Skeletal muscle tissue (tissue), 4 donors: ENCODE data around the gene METAP1D. TPM values are rescaled to one million over a fixed set of nuclear protein-coding genes. Genes with fewer than 3 reads are reported as not detected.

ENCODE experiments used
- H3K27ac ChIP-seq: one replicate; pipeline ENCODE4 v1.7.0; 2013; ENCODE audit warnings: mild to moderate bottlenecking, low read depth, low read length, inconsistent platforms
- H3K27me3 ChIP-seq, 3 donors: one replicate each; pipeline ENCODE4 v1.7.0; 2013; ENCODE audit warnings: low read length in 3 of 3; ENCODE audit not compliant: control insufficient read depth in 3 of 3, insufficient read depth in 3 of 3
- H3K36me3 ChIP-seq, 3 donors: one replicate each; pipeline ENCODE4 v1.7.0; 2013; ENCODE audit warnings: low read length in 3 of 3; ENCODE audit not compliant: control insufficient read depth in 3 of 3, insufficient read depth in 3 of 3
- H3K4me1 ChIP-seq, 3 donors: one replicate each; pipeline ENCODE4 v1.7.0; 2013; ENCODE audit warnings: low read length in 3 of 3, mild to moderate bottlenecking in 3 of 3; ENCODE audit not compliant: control insufficient read depth in 3 of 3, insufficient read depth in 3 of 3
- H3K4me3 ChIP-seq, 3 donors: one replicate each; pipeline ENCODE4 v1.7.0; 2013; ENCODE audit warnings: low read length in 3 of 3
- H3K9ac ChIP-seq, 3 donors: one replicate each; pipeline ENCODE4 v1.7.0; 2013; ENCODE audit warnings: low read length in 3 of 3, mild to moderate bottlenecking in 3 of 3, moderate library complexity in 2 of 3, low read depth in 1 of 3
- H3K9me3 ChIP-seq, 3 donors: one replicate each; pipeline ENCODE4 v1.7.0; 2013; ENCODE audit warnings: low read length in 3 of 3; ENCODE audit not compliant: control insufficient read depth in 3 of 3
- total RNA-seq: library from RNA; depleted of rRNA; stranded (reverse); fragments of >200 nt; gene quantifications from one replicate; pipeline ENCODE4 v1.2.3, GENCODE V29; 2014
- donor health status: Osteomylitis.

METAP1D gene
- total RNA-seq, 1 donor from 2014 or later: 8.9 TPM

- Histone ChIP-seq H3K27me3 (peaks cover 97 to 98% (median 97%) of the 10 kb centered on the region in 3 donors), H3K36me3 (no peaks in the 10 kb centered on the region), H3K9me3 (no peaks in the 10 kb centered on the region), H3K4me3 (no peak overlapping the region), H3K9ac (no peak overlapping the region), H3K4me1 (peaks cover 24 to 29% (median 28%) of the 10 kb centered on the region in 3 donors), H3K27ac (no peak overlapping the region)
Measured at GRCh38 chr2:172089005-172089504, 89.3 kb downstream of the METAP1D start.

- Histone ChIP-seq H3K9me3 (no peaks in the 10 kb centered on the region), H3K27me3 (peaks cover 96 to 98% (median 97%) of the 10 kb centered on the region in 3 donors), H3K27ac (no peak overlapping the region), H3K4me3 (no peak overlapping the region), H3K9ac (no peak overlapping the region), H3K4me1 (peaks cover 19 to 24% (median 23%) of the 10 kb centered on the region in 3 donors), H3K36me3 (no peaks in the 10 kb centered on the region)
Measured at GRCh38 chr2:172089633-172090032, 89.9 kb downstream of the METAP1D start.

GRCh38 chr2:172090044-172090961 lies 90.5 kb downstream of the METAP1D start:
- H3K4me3 ChIP-seq: no peak overlapping the region
- H3K27me3 ChIP-seq: peaks cover 96 to 98% (median 97%) of the 10 kb centered on the region in 3 donors
- H3K36me3 ChIP-seq: no peaks in the 10 kb centered on the region

GRCh38 chr2:172091000-172091641 lies 91.4 kb downstream of the METAP1D start:
- peaks cover 95 to 98% (median 97%) of the 10 kb centered on the region in 3 donors for H3K27me3 ChIP-seq

More at GRCh38 chr2:172090044-172090961, 90.5 kb downstream of the METAP1D start:
- no peak overlapping the region for H3K27ac ChIP-seq
- H3K9me3 ChIP-seq: no peaks in the 10 kb centered on the region
- H3K9ac ChIP-seq: no peak overlapping the region
- H3K4me1 ChIP-seq: peaks cover 18 to 25% (median 25%) of the 10 kb centered on the region in 3 donors

GRCh38 chr2:172091761-172092566 lies 92.2 kb downstream of the METAP1D start:
- Histone ChIP-seq H3K9ac (no peak overlapping the region), H3K4me3 (no peak overlapping the region), H3K4me1 (peaks cover 15 to 26% (median 26%) of the 10 kb centered on the region in 3 donors), H3K27ac (no peak overlapping the region), H3K27me3 (peaks cover 95 to 98% (median 97%) of the 10 kb centered on the region in 3 donors), H3K36me3 (no peaks in the 10 kb centered on the region), H3K9me3 (no peaks in the 10 kb centered on the region)

More at GRCh38 chr2:172091000-172091641, 91.4 kb downstream of the METAP1D start:
- Histone ChIP-seq H3K27ac (no peak overlapping the region), H3K4me3 (no peak overlapping the region), H3K4me1 (peaks cover 17 to 27% (median 25%) of the 10 kb centered on the region in 3 donors), H3K9me3 (no peaks in the 10 kb centered on the region), H3K36me3 (no peaks in the 10 kb centered on the region), H3K9ac (no peak overlapping the region)

DNA sequence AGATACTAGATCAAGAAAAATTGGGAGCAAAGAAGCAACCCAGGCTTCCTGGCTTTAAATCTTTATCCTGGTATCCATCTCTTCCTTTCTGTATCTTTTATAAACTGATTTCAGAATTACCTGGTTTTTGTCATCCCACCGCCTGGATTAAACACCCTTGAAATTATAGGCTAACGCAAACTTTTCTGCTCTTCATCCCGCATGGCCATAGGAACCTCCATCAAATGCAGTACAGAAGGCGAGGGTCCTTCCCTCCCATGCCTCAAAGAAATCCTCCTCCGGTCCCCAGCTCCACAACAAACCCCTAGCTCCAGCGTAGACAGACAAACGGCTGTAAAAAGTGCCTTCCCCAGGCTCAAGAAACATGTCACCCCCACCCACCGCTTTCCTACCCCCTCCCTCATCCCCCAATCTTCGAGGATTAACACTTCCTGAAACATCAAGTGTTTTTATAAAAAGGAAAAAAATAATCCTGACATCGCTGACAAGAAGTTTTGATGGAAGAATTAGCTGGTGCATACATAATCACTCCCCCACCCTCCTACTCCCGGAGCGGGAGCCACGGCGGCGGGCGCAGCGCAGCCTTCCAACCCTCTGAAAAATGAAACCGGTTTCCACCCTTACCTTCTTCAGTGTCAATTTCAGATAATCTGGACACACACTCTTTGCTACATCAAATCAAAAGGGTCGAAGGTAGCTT lies 93.1 kb downstream of the METAP1D start:
- Histone ChIP-seq H3K27me3 (peaks cover 95 to 98% (median 97%) of the 10 kb centered on the region in 3 donors), H3K9ac (no peak overlapping the region), H3K4me3 (no peak overlapping the region), H3K9me3 (no peaks in the 10 kb centered on the region), H3K27ac (no peak overlapping the region), H3K4me1 (peaks cover 19 to 32% (median 27%) of the 10 kb centered on the region in 3 donors), H3K36me3 (no peaks in the 10 kb centered on the region)

GRCh38 chr2:172093416-172094293 lies 93.9 kb downstream of the METAP1D start:
- no peaks in the 10 kb centered on the region for H3K36me3 ChIP-seq
- H3K4me3 ChIP-seq: no peak overlapping the region
- no peak overlapping the region for H3K9ac ChIP-seq
- H3K27ac ChIP-seq: no peak overlapping the region
- no peaks in the 10 kb centered on the region for H3K9me3 ChIP-seq
- H3K4me1 ChIP-seq: peaks cover 20 to 36% (median 28%) of the 10 kb centered on the region in 3 donors
- H3K27me3 ChIP-seq: peaks cover 95 to 98% (median 97%) of the 10 kb centered on the region in 3 donors

DNA sequence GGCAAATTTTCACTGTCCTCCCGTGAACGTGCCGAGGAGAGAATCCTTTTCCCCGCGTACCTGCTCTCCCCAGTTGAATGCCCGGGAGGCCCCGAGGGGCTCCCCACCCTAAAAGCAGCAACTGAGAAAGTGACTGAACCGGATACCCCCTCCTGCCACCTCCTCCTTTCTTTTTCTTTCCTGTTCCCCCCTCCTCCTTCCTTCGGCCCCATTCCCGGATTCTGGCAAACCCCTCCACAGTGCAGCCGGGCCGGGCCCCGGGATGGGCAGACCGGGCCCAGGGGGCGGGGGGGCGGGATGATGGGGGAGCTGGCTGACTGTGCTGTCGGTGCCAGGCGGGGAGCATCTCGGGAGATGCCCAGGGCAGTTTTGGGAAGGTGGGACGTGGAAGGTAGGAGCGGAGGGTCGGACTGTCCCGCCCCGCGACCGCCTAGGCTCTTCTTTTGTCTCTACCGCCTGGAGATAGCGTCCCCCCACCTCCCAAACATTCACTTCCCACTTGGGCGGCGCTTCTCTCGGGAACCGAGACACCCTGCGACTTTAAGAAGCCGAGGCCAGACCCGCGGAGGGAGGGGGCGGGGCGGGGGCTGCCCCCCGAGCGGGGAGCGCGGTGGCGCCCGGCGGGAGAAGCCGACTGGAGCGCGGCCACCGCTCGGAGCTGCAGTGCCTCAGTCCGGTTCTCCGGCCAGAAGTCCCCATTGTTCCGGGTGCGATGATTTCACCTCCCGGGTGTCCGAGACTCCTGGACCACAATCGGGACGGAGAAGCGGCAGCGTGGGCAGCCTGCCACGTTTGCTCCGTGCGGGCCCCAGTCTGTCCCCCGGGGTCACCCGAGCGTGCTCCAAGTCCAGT lies 94.8 kb downstream of the METAP1D start:
- peaks cover 26 to 41% (median 34%) of the 10 kb centered on the region in 3 donors for H3K4me1 ChIP-seq
- no peaks in the 10 kb centered on the region for H3K9me3 ChIP-seq
- H3K4me3 ChIP-seq: peak overlapping the region in 2 of 3 donors; percentile 63 to 64
- H3K36me3 ChIP-seq: no peaks in the 10 kb centered on the region
- peak overlapping the region in 1 of 3 donors; percentile 45 for H3K9ac ChIP-seq
- H3K27me3 ChIP-seq: peaks cover 95 to 98% (median 97%) of the 10 kb centered on the region in 3 donors
- H3K27ac ChIP-seq: no peak overlapping the region
